SK-N-SH treated with all-trans-retinoic acid at 6 μM for 48 hours (cell line): ENCODE measurements around the gene RNFT2.

Experiments used
- ARNTL ChIP-seq: fragments of 450-650 bp; formaldehyde crosslinking; IDR thresholded peaks from 2 replicates; pipeline ENCODE4 v1.5.0; 2020; ENCODE audit warnings: low read depth, mild to moderate bottlenecking, moderate library complexity, borderline replicate concordance
- ESRRG ChIP-seq: fragments of 250-450 bp; sonication (Bioruptor Pico); IDR thresholded peaks from 2 replicates; pipeline ENCODE4 v1.6.1; 2021; ENCODE audit warnings: mild to moderate bottlenecking
- ZNF8 ChIP-seq: fragments of 450-650 bp; formaldehyde crosslinking; IDR thresholded peaks from 2 replicates; pipeline ENCODE4 v1.5.0; 2020; ENCODE audit warnings: mild to moderate bottlenecking, moderate library complexity

DNA sequence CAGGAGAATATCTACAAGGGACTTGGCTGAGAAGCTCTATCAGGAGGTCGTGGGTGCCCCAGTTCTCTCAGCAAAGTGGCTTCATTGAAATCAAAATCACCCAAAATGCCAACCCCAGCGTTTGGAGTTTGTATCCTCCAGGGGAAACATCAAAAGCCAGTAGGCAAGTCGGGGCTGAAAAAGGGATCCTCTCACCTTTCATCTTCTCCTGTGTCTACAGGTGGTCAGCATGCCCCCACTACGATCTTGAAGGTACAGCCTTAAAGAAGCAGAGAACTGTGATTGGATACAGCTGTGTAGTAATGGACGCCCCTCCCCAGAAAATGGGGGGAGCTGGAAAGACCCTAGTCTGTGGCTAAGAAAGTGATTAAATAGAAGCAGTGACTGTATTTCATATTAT, 121.0 kb downstream of the RNFT2 start:
- TF ChIP-seq ARNTL (CRISPR knock-in tag) (no peak), ZNF8 (CRISPR knock-in tag) (no peak), ESRRG (CRISPR knock-in tag) (no peak)
